Liver (tissue), 9 donors: ENCODE measurements around the gene STT3B. TPM values are rescaled to one million over a fixed set of nuclear protein-coding genes. Genes with fewer than 3 reads are reported as not detected.

Experiments
- DNase-seq: peaks from one replicate; pipeline ENCODE4 v3.0.0-alpha.2; 2017; ENCODE audit warnings: low spot score
- H3K27ac ChIP-seq, 2 donors: one replicate each; pipeline ENCODE4 v1.7.0; 2013; ENCODE audit warnings: inconsistent platforms in 2 of 2, low read length in 2 of 2, control low read depth in 1 of 2, low read depth in 1 of 2, mild to moderate bottlenecking in 1 of 2
- H3K27me3 ChIP-seq, 4 donors: one replicate each; pipeline versions ENCODE4 v1.6.1 to v1.7.0; 2013; ENCODE audit warnings: low read length in 3 of 4, inconsistent platforms in 1 of 4, mild to moderate bottlenecking in 1 of 4, moderate library complexity in 1 of 4; ENCODE audit not compliant: control insufficient read depth in 4 of 4, insufficient read depth in 4 of 4
- H3K36me3 ChIP-seq, 4 donors: one replicate each; pipeline versions ENCODE4 v1.6.1 to v1.7.0; 2013; ENCODE audit warnings: low read length in 3 of 4, mild to moderate bottlenecking in 3 of 4, low read depth in 1 of 4, moderate library complexity in 1 of 4; ENCODE audit not compliant: control insufficient read depth in 4 of 4, insufficient read depth in 3 of 4
- H3K4me1 ChIP-seq, 4 donors: one replicate each; pipeline versions ENCODE4 v1.6.1 to v1.7.0; 2013; ENCODE audit warnings: low read length in 3 of 4, mild to moderate bottlenecking in 3 of 4, moderate library complexity in 1 of 4; ENCODE audit not compliant: control insufficient read depth in 4 of 4, insufficient read depth in 4 of 4
- H3K4me3 ChIP-seq, 3 donors: one replicate each; pipeline versions ENCODE4 v1.6.1 to v1.7.0; 2013; ENCODE audit warnings: low read length in 3 of 3, control low read depth in 1 of 3, low read depth in 1 of 3, mild to moderate bottlenecking in 1 of 3
- H3K9ac ChIP-seq, 2 donors: one replicate each; pipeline ENCODE4 v1.7.0; 2013; ENCODE audit warnings: low read length in 2 of 2, mild to moderate bottlenecking in 2 of 2, moderate library complexity in 2 of 2, control low read depth in 1 of 2, low read depth in 1 of 2
- H3K9me3 ChIP-seq, 4 donors: one replicate each; pipeline versions ENCODE4 v1.6.1 to v1.7.0; 2013; ENCODE audit warnings: low read length in 3 of 4; ENCODE audit not compliant: control insufficient read depth in 4 of 4
- FOXA1 ChIP-seq: IDR thresholded peaks from 2 replicates; pipeline ENCODE4 v1.6.1; 2016; ENCODE audit warnings: antibody characterized with exemption
- FOXA2 ChIP-seq: IDR thresholded peaks from 2 replicates; pipeline ENCODE4 v1.6.1; 2016; ENCODE audit warnings: antibody characterized with exemption
- GABPA ChIP-seq, 2 donors: IDR thresholded peaks in 1 of 2; conservative IDR thresholded peaks in 1 of 2; 2 replicates each; pipeline ENCODE4 v1.6.1; 2016; ENCODE audit warnings: antibody characterized with exemption in 2 of 2, mild to moderate bottlenecking in 1 of 2, moderate library complexity in 1 of 2
- HNF4A ChIP-seq, 2 donors: conservative IDR thresholded peaks; 2 replicates each; pipeline ENCODE4 v1.6.1; 2016; ENCODE audit warnings: antibody characterized with exemption in 2 of 2, mild to moderate bottlenecking in 2 of 2
- HNF4G ChIP-seq: IDR thresholded peaks from 2 replicates; pipeline ENCODE4 v1.6.1; 2016; ENCODE audit warnings: antibody characterized with exemption
- JUND ChIP-seq, 2 donors: IDR thresholded peaks; 2 replicates each; pipeline ENCODE4 v1.6.1; 2016; ENCODE audit warnings: antibody characterized with exemption in 2 of 2
- NR2F2 ChIP-seq: IDR thresholded peaks from 2 replicates; pipeline ENCODE4 v1.6.1; 2016; ENCODE audit warnings: antibody characterized with exemption
- RAD21 ChIP-seq, 2 donors: IDR thresholded peaks; 2 replicates each; pipeline ENCODE4 v1.6.1; 2016; ENCODE audit warnings: antibody characterized with exemption in 2 of 2, mild to moderate bottlenecking in 2 of 2
- REST ChIP-seq: IDR thresholded peaks from 2 replicates; pipeline ENCODE4 v1.6.1; 2016; ENCODE audit warnings: antibody characterized with exemption, mild to moderate bottlenecking
- RXRA ChIP-seq, 2 donors: IDR thresholded peaks; 2 replicates each; pipeline ENCODE4 v1.6.1; 2017 to 2018; ENCODE audit warnings: antibody characterized with exemption in 2 of 2, mild to moderate bottlenecking in 1 of 2
- TAF1 ChIP-seq: conservative IDR thresholded peaks from 2 replicates; pipeline ENCODE4 v1.6.1; 2016; ENCODE audit warnings: antibody characterized with exemption, mild to moderate bottlenecking
- YY1 ChIP-seq: IDR thresholded peaks from 2 replicates; pipeline ENCODE4 v1.6.1; 2016; ENCODE audit warnings: antibody characterized with exemption, mild to moderate bottlenecking
- WGBS: extraction: QIAGEN DNeasy Blood & Tissue Kit; methylation state at CpG from one replicate; pipeline ENCODE4 v1.1.7; 2013; 5-methylcytosine and 5-hydroxymethylcytosine counted together
- polyA plus RNA-seq, 2 donors: library from polyadenylated mRNA; stranded (reverse) in 1 of 2; unstranded in 1 of 2; fragments of 200-250 nt in 1 of 2; fragments of >200 nt in 1 of 2; fragmentation: Nextera tagmentation in 1 of 2; extraction: Ambion mirVana in 1 of 2; gene quantifications; one replicate each; pipeline versions ENCODE4 v1.2.1 to v1.2.3, GENCODE V29; 2013 to 2015
- total RNA-seq, 2 donors: library from RNA; depleted of rRNA; stranded (reverse); fragments of >200 nt; gene quantifications; one replicate each; pipeline ENCODE4 v1.2.3, GENCODE V29; 2014
- TF ChIP-seq, protein P1 (sequence below): IDR thresholded peaks from 2 replicates; pipeline ENCODE4 v1.6.1; 2016; ENCODE audit warnings: antibody characterized with exemption
- TF ChIP-seq, protein P2 (sequence below): fragments of 150-350 bp; IDR thresholded peaks from 2 replicates; pipeline ENCODE4 v1.5.1; 2017; ENCODE audit warnings: improper control_type of control experiment, low read depth, low read length; ENCODE audit not compliant: missing input control
- donor health status: healthy.
- donor health status: healthy.
- donor health status: healthy.
- donor health status: healthy.
- donor health status: healthy.

STT3B gene
- total and polyA plus RNA-seq, 4 donors, result 23.9 to 128 (median 85.5) TPM

GRCh38 chr3:31562525-31562924 is 29.8 kb downstream of the STT3B start (continued):
- TF ChIP-seq YY1, result no peak
- no peak for TF ChIP-seq JUND (IDR thresholded peaks at IDR 0.05)
- no peak for TF ChIP-seq NR2F2

DNA sequence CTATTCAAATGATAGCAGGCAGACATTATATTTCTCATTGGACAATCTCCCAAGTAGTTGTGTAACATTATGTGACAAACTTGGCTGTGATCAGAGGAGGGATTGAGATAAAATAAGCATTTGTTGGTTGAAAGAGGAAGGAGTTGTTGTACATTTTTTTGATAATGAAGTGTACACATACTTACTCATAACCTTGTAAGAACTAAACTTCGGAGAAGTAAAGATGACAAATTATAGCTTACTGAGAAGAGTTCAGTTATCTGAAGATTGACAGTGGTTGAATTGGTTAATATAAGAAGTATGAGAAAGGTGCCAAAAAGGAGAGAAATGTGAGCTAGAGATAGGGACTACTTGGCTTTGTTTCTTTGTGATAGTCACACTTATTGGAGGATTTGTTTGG is 32.6 kb downstream of the STT3B start:
- DNase-seq, result no peak
- 74% methylated on average over 1 of the region's 1 CpG for WGBS
- Histone ChIP-seq H3K9ac (no peak overlapping the region), H3K27ac (no peak overlapping the region), H3K27me3 (no peaks in the 10 kb centered on the region), H3K36me3 (no peaks in the 10 kb centered on the region), H3K4me1 (peaks cover 5 to 25% (median 13%) of the 10 kb centered on the region in 4 donors), H3K9me3 (no peaks in the 10 kb centered on the region), H3K4me3 (no peak overlapping the region)
- TF ChIP-seq NR2F2, result no peak
- TF ChIP-seq RXRA (IDR thresholded peaks at IDR 0.05), result no peak
- TF ChIP-seq REST, result no peak
- no peak for TF ChIP-seq TAF1
- no peak for TF ChIP-seq HNF4G
- no peak for TF ChIP-seq FOXA1
- TF ChIP-seq RAD21 (IDR thresholded peaks at IDR 0.05), result no peak
- TF ChIP-seq, protein P1, sequence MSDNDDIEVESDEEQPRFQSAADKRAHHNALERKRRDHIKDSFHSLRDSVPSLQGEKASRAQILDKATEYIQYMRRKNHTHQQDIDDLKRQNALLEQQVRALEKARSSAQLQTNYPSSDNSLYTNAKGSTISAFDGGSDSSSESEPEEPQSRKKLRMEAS, result no peak
- TF ChIP-seq FOXA2, result no peak

DNA sequence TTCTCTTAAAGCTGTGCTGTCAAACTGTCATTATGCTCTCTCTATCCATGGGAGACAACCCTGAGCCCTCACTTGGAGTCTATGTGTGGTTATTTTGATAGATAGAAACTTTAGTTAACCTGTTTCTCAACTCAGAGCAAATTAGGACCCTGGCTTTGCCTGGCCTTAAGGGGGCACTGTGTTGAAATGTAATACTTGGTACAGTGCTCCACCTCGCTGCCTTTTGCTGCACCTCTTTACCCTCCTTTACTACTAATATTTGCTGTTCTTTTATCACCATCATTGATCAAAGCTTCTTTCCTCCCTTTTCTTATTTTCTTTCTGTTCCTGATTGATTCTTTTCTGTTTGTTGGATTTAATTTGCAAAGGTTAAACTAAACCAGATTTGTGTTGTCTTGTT is 34.3 kb downstream of the STT3B start:
- H3K27ac ChIP-seq, result no peak overlapping the region
- peaks cover 3 to 25% (median 13%) of the 10 kb centered on the region in 4 donors for H3K4me1 ChIP-seq
- DNase-seq, result no peak
- no peak overlapping the region for H3K9ac ChIP-seq
- H3K27me3 ChIP-seq, result no peaks in the 10 kb centered on the region
- no peaks in the 10 kb centered on the region for H3K36me3 ChIP-seq
- WGBS, result 49% methylated on average over 1 of the region's 1 CpG
- no peak overlapping the region for H3K4me3 ChIP-seq
- H3K9me3 ChIP-seq, result no peaks in the 10 kb centered on the region
- TF ChIP-seq HNF4A (conservative IDR thresholded peaks at IDR 0.05) (peak; percentile 16 to 49), RXRA (IDR thresholded peaks at IDR 0.05) (peak in 1 of 2 donors; percentile 8), REST (no peak), RAD21 (IDR thresholded peaks at IDR 0.05) (peak; percentile 62 to 65), GABPA (IDR thresholded peaks at IDR 0.05 in 1 of 2, conservative IDR thresholded peaks at IDR 0.05 in 1 of 2) (no peak)
- TF ChIP-seq, protein P2, sequence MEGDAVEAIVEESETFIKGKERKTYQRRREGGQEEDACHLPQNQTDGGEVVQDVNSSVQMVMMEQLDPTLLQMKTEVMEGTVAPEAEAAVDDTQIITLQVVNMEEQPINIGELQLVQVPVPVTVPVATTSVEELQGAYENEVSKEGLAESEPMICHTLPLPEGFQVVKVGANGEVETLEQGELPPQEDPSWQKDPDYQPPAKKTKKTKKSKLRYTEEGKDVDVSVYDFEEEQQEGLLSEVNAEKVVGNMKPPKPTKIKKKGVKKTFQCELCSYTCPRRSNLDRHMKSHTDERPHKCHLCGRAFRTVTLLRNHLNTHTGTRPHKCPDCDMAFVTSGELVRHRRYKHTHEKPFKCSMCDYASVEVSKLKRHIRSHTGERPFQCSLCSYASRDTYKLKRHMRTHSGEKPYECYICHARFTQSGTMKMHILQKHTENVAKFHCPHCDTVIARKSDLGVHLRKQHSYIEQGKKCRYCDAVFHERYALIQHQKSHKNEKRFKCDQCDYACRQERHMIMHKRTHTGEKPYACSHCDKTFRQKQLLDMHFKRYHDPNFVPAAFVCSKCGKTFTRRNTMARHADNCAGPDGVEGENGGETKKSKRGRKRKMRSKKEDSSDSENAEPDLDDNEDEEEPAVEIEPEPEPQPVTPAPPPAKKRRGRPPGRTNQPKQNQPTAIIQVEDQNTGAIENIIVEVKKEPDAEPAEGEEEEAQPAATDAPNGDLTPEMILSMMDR, result peak; percentile 33
